K562 (cell line): ENCODE measurements around the gene CTIF. TPM values are rescaled to one million over a fixed set of nuclear protein-coding genes. Genes with fewer than 3 reads are reported as not detected.

Experiments
- ATAC-seq: fragments of 200-7000 bp; cut with Tn5 transposase; 3 replicates; pipeline ENCODE4 v1.9.1; 2020; ENCODE audit warnings: moderate library complexity
- BruUV-seq: library from RNA; stranded (reverse); fragments of 400-500 nt; replicated peaks from 2 replicates; lab custom pipeline; 2021; lab: Mats Ljungman, UMichigan
- CTCF ChIA-PET: fragments of 300-600 bp; formaldehyde crosslinking; extraction: SDS; loops from one replicate; lab custom pipeline; 2021; ENCODE audit warnings: low intra/inter-chr PET ratio; lab: Yijun Ruan, JAX
- POLR2A ChIA-PET: fragments of 300-600, 350-650 bp; sonication (Branson Sonifier 250); formaldehyde crosslinking; extraction: SDS; loops from one replicate; lab custom pipeline; 2021; ENCODE audit warnings: antibody characterized with exemption, inconsistent platforms; lab: Yijun Ruan, JAX
- DNase-seq, 4 experiments: peaks; one replicate each; pipeline versions ENCODE4 v3.0.0 to v3.0.0-alpha.2; 2011 to 2018; ENCODE audit warnings: low spot score in 3 of 4, mixed read lengths in 3 of 4; ENCODE audit errors: extremely low read depth in 1 of 4
- FAIRE-seq: peaks from 2 replicates; lab custom pipeline; 2011; peaks lifted over from hg19 to GRCh38; lab: Jason Lieb, UNC
- H2AFZ ChIP-seq: 2 replicates; pipeline ENCODE4 v1.6.0; 2011; ENCODE audit warnings: low read depth, low read length, control low read depth, inconsistent platforms
- H3K27ac ChIP-seq: fragments of 200-600 bp; 3 replicates; pipeline ENCODE4 v1.8.0; 2011; ENCODE audit warnings: low read depth, mild to moderate bottlenecking, control low read depth, inconsistent platforms, low read length, moderate library complexity, mixed read lengths; ENCODE audit errors: extremely low read depth
- H3K27me3 ChIP-seq, 2 experiments: fragments of 300-600 bp in 1 of 2; 2 replicates in 1 of 2; 3 replicates in 1 of 2; pipeline versions ENCODE4 v1.6.0 to v1.8.0; 2011; ENCODE audit warnings: inconsistent platforms in 2 of 2, low read length in 2 of 2, mild to moderate bottlenecking in 1 of 2, mixed read lengths in 1 of 2, moderate library complexity in 1 of 2; ENCODE audit not compliant: control insufficient read depth in 2 of 2, insufficient read depth in 2 of 2
- H3K36me3 ChIP-seq: fragments of 300-600 bp; 3 replicates; pipeline ENCODE4 v1.8.0; 2011; ENCODE audit warnings: mild to moderate bottlenecking, low read length, inconsistent platforms; ENCODE audit not compliant: control insufficient read depth, insufficient read depth
- H3K4me1 ChIP-seq, 2 experiments: fragments of 200-600 bp in 1 of 2; replicated peaks in 1 of 2; 2 replicates in 1 of 2; 3 replicates in 1 of 2; pipeline versions ENCODE4 v1.5.1 to v1.8.0; 2011; ENCODE audit warnings: inconsistent platforms in 2 of 2, low read length in 2 of 2, mild to moderate bottlenecking in 1 of 2, mixed read lengths in 1 of 2, moderate library complexity in 1 of 2; ENCODE audit not compliant: control insufficient read depth in 2 of 2, insufficient read depth in 2 of 2
- H3K4me2 ChIP-seq: 2 replicates; pipeline ENCODE4 v1.6.1; 2011; ENCODE audit warnings: low read length, control low read depth, inconsistent platforms, mixed read lengths; ENCODE audit not compliant: insufficient read depth
- H3K4me3 ChIP-seq: fragments of 200-600 bp; sonication (generic), shearing (Covaris generic); 2 replicates; pipeline ENCODE4 v1.5.1; 2016; ENCODE audit warnings: control low read depth, inconsistent platforms
- H3K79me2 ChIP-seq: fragments of 200-600 bp; 3 replicates; pipeline ENCODE4 v1.8.0; 2011; ENCODE audit warnings: low read length, inconsistent platforms; ENCODE audit not compliant: control insufficient read depth, insufficient read depth
- H3K9ac ChIP-seq, 2 experiments: 2 replicates each; pipeline versions ENCODE4 v1.6.0 to v1.6.1; 2011; ENCODE audit warnings: low read depth in 2 of 2, low read length in 2 of 2, control low read depth in 1 of 2, inconsistent platforms in 1 of 2, mild to moderate bottlenecking in 1 of 2, mixed read lengths in 1 of 2; ENCODE audit not compliant: insufficient read depth in 1 of 2
- H3K9me1 ChIP-seq: one replicate; pipeline ENCODE4 v1.6.0; 2011; ENCODE audit warnings: inconsistent platforms, mild to moderate bottlenecking, low read length, moderate library complexity; ENCODE audit not compliant: control insufficient read depth, insufficient read depth
- H3K9me3 ChIP-seq: replicated peaks from 2 replicates; pipeline ENCODE4 v1.5.1; 2011; ENCODE audit warnings: low read depth, low read length, inconsistent platforms; ENCODE audit not compliant: control insufficient read depth, insufficient read depth
- H4K20me1 ChIP-seq: replicated peaks from 2 replicates; pipeline ENCODE4 v1.6.1; 2011; ENCODE audit warnings: low read length, inconsistent platforms, mixed read lengths; ENCODE audit not compliant: control insufficient read depth, insufficient read depth
- ATF4 ChIP-seq: fragments of 450-650 bp; formaldehyde crosslinking; IDR thresholded peaks from 2 replicates; pipeline ENCODE4 v1.4.0; 2022; ENCODE audit warnings: mild to moderate bottlenecking, moderate library complexity
- CBFA2T2 ChIP-seq: fragments of 450-650 bp; conservative IDR thresholded peaks from 2 replicates; pipeline ENCODE4 v1.6.1; 2017; ENCODE audit warnings: mild to moderate bottlenecking
- CBX2 ChIP-seq: fragments of 200-600 bp; sonication (generic); IDR thresholded peaks from one replicate; pipeline ENCODE4 v1.6.1; 2012; ENCODE audit warnings: mild to moderate bottlenecking, low read length, inconsistent platforms; ENCODE audit not compliant: insufficient read depth, poor library complexity, severe bottlenecking
- CEBPG ChIP-seq, 3 experiments: fragments of 200-800 bp in 1 of 3; sonication (Bioruptor generic) in 1 of 3; sonication (generic) in 1 of 3; formaldehyde crosslinking in 1 of 3; IDR thresholded peaks in 2 of 3; conservative IDR thresholded peaks in 1 of 3; 2 replicates each; pipeline versions ENCODE4 v1.6.1 to v1.8.0; 2016 to 2022; ENCODE audit warnings: missing compliant biosample characterization in 2 of 3, missing genetic modification characterization in 2 of 3, mild to moderate bottlenecking in 1 of 3, missing genetic modification reagents in 1 of 3
- CUX1 ChIP-seq: fragments of 200-800 bp; sonication (Bioruptor generic); IDR thresholded peaks from 2 replicates; pipeline ENCODE4 v1.6.1; 2016; ENCODE audit warnings: missing genetic modification characterization, missing compliant biosample characterization
- ETV5 ChIP-seq: sonication (generic); formaldehyde crosslinking; IDR thresholded peaks from 2 replicates; pipeline ENCODE4 v1.4.0; 2020; ENCODE audit warnings: low read depth, mild to moderate bottlenecking, missing genetic modification reagents
- HDAC8 ChIP-seq: fragments of 450-650 bp; IDR thresholded peaks from 2 replicates; pipeline ENCODE4 v1.6.1; 2016; ENCODE audit warnings: mild to moderate bottlenecking, missing genetic modification characterization, moderate library complexity, missing compliant biosample characterization
- HNRNPK ChIP-seq: fragments of 200-400 bp; formaldehyde crosslinking; IDR thresholded peaks from one replicate; pipeline ENCODE4 v1.6.1; 2018; ENCODE audit warnings: mild to moderate bottlenecking, low read depth, low read length; ENCODE audit not compliant: poor library complexity, severe bottlenecking
- JUNB ChIP-seq: fragments of 450-650 bp; formaldehyde crosslinking; conservative IDR thresholded peaks from 2 replicates; pipeline ENCODE4 v1.4.0; 2020; ENCODE audit warnings: mild to moderate bottlenecking
- MIER1 ChIP-seq: fragments of 450-650 bp; IDR thresholded peaks from 2 replicates; pipeline ENCODE4 v1.6.1; 2016; ENCODE audit warnings: antibody characterized with exemption, mild to moderate bottlenecking, low read depth
- NCOA6 ChIP-seq: fragments of 450-650 bp; IDR thresholded peaks from 2 replicates; pipeline ENCODE4 v1.6.1; 2017; ENCODE audit warnings: mild to moderate bottlenecking
- RBM14 ChIP-seq: fragments of 200-400 bp; formaldehyde crosslinking; IDR thresholded peaks from 2 replicates; pipeline ENCODE4 v1.6.1; 2018; ENCODE audit warnings: low read depth, mild to moderate bottlenecking, low read length, moderate library complexity, borderline replicate concordance; ENCODE audit not compliant: insufficient read depth
- SETDB1 ChIP-seq: IDR thresholded peaks from one replicate; pipeline ENCODE4 v1.6.1; 2012; ENCODE audit warnings: low read length, control low read depth, inconsistent platforms
- ZBTB8A ChIP-seq: fragments of 450-650 bp; IDR thresholded peaks from 2 replicates; pipeline ENCODE4 v1.6.1; 2018; ENCODE audit warnings: mild to moderate bottlenecking, moderate library complexity; ENCODE audit not compliant: partially characterized antibody
- ZNF143 ChIP-seq: sonication (generic); formaldehyde crosslinking; IDR thresholded peaks from 2 replicates; pipeline ENCODE4 v1.9.0; 2022; ENCODE audit warnings: mild to moderate bottlenecking, missing genetic modification reagents
- WGBS: fragments of 100-300 bp; shearing (Covaris generic); methylation state at CpG from one replicate; pipeline ENCODE4 v1.1.6; 2016; ENCODE audit warnings: low coverage, mixed read lengths; ENCODE audit not compliant: insufficient coverage; ENCODE audit errors: missing lambda C conversion rate; 5-methylcytosine and 5-hydroxymethylcytosine counted together
- in situ Hi-C: fragments of 300-500 bp; cut with MboI; formaldehyde crosslinking; loops from 4 replicates; pipeline ENCODE4 v1.15.0; 2018; ENCODE audit warnings: inconsistent platforms, mixed read lengths
- intact Hi-C: fragments of 100-400 bp; cut with micrococcal nuclease; formaldehyde crosslinking; loops from 2 replicates; pipeline ENCODE4 v1.14.2; 2022
- polyA plus RNA-seq, 8 experiments: library from polyadenylated mRNA; depleted of rRNA in 4 of 8; stranded (reverse) in 5 of 8; unstranded in 3 of 8; fragments of >200 nt; fragmentation: Nextera tagmentation in 2 of 8; fragmentation: Illumina TruSeq in 1 of 8; extraction: Ambion mirVana in 2 of 8; extraction: Trizol in 1 of 8; gene quantifications; 2 replicates each; pipeline versions ENCODE4 v1.2.1 to v1.2.3, GENCODE V29; 2011 to 2014; ENCODE audit warnings: inconsistent platforms in 1 of 8, missing spikeins in 1 of 8
- total RNA-seq, 7 experiments: library from RNA; depleted of rRNA in 6 of 7; stranded (reverse); fragments of >200 nt in 6 of 7; fragmentation: Illumina TruSeq in 2 of 7; extraction: Trizol in 2 of 7; gene quantifications; 2 replicates each; pipeline versions ENCODE4 v1.2.1 to v1.2.3, GENCODE V29; 2011 to 2021; ENCODE audit warnings: low replicate concordance in 1 of 7
- TF ChIP-seq, protein P1 (sequence below): fragments of 250-450 bp; sonication (Bioruptor Pico); IDR thresholded peaks from 2 replicates; pipeline ENCODE4 v1.4.0; 2020; ENCODE audit warnings: mild to moderate bottlenecking, moderate library complexity

Gene CTIF
- total and polyA plus RNA-seq, 9 of the 15 experiments (the other 6 are each of a cell fraction or from before 2014, with no cell fraction given): 0.17 to 11.5 (median 2.2) TPM

- CTCF ChIA-PET: no interaction called here
- ATAC-seq: no peak
- POLR2A ChIA-PET: no interaction called here
- Histone ChIP-seq H3K4me1 (no peaks in the 10 kb centered on the region), H3K4me2 (no peak overlapping the region), H3K9me1 (no peaks in the 10 kb centered on the region), H3K9me3 (no peaks in the 10 kb centered on the region), H3K4me3 (no peak overlapping the region), H3K79me2 (no peaks in the 10 kb centered on the region), H3K27me3 (no peaks in the 10 kb centered on the region), H2AFZ (no peak overlapping the region), H3K27ac (no peak overlapping the region), H4K20me1 (no peaks in the 10 kb centered on the region), H3K9ac (no peak overlapping the region), H3K36me3 (no peaks in the 10 kb centered on the region)
- intact Hi-C loops (no loop called here), in situ Hi-C loops (no loop called here)
- no peak for FAIRE-seq
- no peak for DNase-seq
- BruUV-seq: no TSS peak
- WGBS: 65% methylated on average over 4 of the region's 4 CpGs
- TF ChIP-seq, protein P1, sequence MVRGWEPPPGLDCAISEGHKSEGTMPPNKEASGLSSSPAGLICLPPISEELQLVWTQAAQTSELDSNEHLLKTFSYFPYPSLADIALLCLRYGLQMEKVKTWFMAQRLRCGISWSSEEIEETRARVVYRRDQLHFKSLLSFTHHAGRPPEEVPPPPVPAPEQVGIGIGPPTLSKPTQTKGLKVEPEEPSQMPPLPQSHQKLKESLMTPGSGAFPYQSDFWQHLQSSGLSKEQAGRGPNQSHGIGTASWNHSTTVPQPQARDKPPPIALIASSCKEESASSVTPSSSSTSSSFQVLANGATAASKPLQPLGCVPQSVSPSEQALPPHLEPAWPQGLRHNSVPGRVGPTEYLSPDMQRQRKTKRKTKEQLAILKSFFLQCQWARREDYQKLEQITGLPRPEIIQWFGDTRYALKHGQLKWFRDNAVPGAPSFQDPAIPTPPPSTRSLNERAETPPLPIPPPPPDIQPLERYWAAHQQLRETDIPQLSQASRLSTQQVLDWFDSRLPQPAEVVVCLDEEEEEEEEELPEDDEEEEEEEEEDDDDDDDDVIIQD (CRISPR knock-in tag): no peak
- TF ChIP-seq NCOA6 (no peak), CBX2 (no peak), HDAC8 (tag) (no peak), ZBTB8A (no peak), ZNF143 (no peak), HNRNPK (no peak), CUX1 (no peak), CBFA2T2 (no peak), MIER1 (no peak), ATF4 (CRISPR knock-in tag) (no peak), RBM14 (no peak), SETDB1 (no peak), JUNB (no peak), ETV5 (CRISPR knock-in tag) (no peak), CEBPG (CRISPR knock-in tag; IDR thresholded peaks at IDR 0.05) (no peak), CEBPG (tag; conservative IDR thresholded peaks at IDR 0.05 in 1 of 2, IDR thresholded peaks at IDR 0.05 in 1 of 2) (no peak)
These were observed 86.0 kb downstream of the CTIF start for GRCh38 chr18:48624856-48625255.
